Neural progenitor cell (in vitro differentiated cells): ENCODE measurements around the gene CCDC179. TPM values are rescaled to one million over a fixed set of nuclear protein-coding genes. Genes with fewer than 3 reads are reported as not detected.

Source experiments
- DNase-seq: peaks from one replicate; pipeline ENCODE4 v3.0.0-alpha.2; 2016; ENCODE audit warnings: low spot score
- H2AFZ ChIP-seq: fragments of 200-600 bp; sonication (generic); replicated peaks from 2 replicates; pipeline ENCODE4 v1.6.1; 2016; ENCODE audit warnings: antibody characterized with exemption
- H3F3A ChIP-seq: fragments of 200-600 bp; sonication (generic); 2 replicates; pipeline ENCODE4 v1.6.1; 2016; ENCODE audit warnings: antibody characterized with exemption, low read depth
- H3K27ac ChIP-seq: fragments of 200-600 bp; sonication (generic); 2 replicates; pipeline ENCODE4 v1.5.1; 2016; ENCODE audit warnings: mild to moderate bottlenecking
- H3K27me3 ChIP-seq: fragments of 200-600 bp; sonication (generic); 2 replicates; pipeline ENCODE4 v1.6.1; 2016; ENCODE audit warnings: mild to moderate bottlenecking, moderate library complexity
- H3K36me3 ChIP-seq: fragments of 200-600 bp; sonication (generic); 2 replicates; pipeline ENCODE4 v1.5.1; 2016
- H3K4me1 ChIP-seq: fragments of 200-600 bp; sonication (generic); 2 replicates; pipeline ENCODE4 v1.6.1; 2016; ENCODE audit warnings: mixed run types
- H3K4me2 ChIP-seq: fragments of 200-600 bp; sonication (generic); 2 replicates; pipeline ENCODE4 v1.6.1; 2016
- H3K4me3 ChIP-seq: fragments of 200-600 bp; sonication (generic); 2 replicates; pipeline ENCODE4 v1.5.1; 2016
- H3K79me2 ChIP-seq: fragments of 200-600 bp; sonication (generic); 2 replicates; pipeline ENCODE4 v1.6.1; 2016; ENCODE audit warnings: low read depth
- H3K9ac ChIP-seq: fragments of 200-600 bp; sonication (generic); 2 replicates; pipeline ENCODE4 v1.6.1; 2016
- H3K9me3 ChIP-seq: fragments of 200-600 bp; sonication (generic); 2 replicates; pipeline ENCODE4 v1.5.1; 2016; ENCODE audit warnings: low read depth
- H4K20me1 ChIP-seq: fragments of 200-600 bp; sonication (generic); 2 replicates; pipeline ENCODE4 v1.6.1; 2016; ENCODE audit warnings: low read depth
- H3K27ac Mint-ChIP-seq: 3 replicates; pipeline ENCODE4 v1.8.0; 2021; ENCODE audit warnings: mixed read lengths
- H3K27me3 Mint-ChIP-seq: 2 replicates; pipeline ENCODE4 v1.8.0; 2022; ENCODE audit warnings: low read depth, mild to moderate bottlenecking, inconsistent platforms, moderate library complexity, mixed read lengths; ENCODE audit not compliant: insufficient read depth
- H3K36me3 Mint-ChIP-seq: 3 replicates; pipeline ENCODE4 v1.8.0; 2021; ENCODE audit warnings: mixed read lengths
- H3K4me1 Mint-ChIP-seq: 3 replicates; pipeline ENCODE4 v1.8.0; 2021; ENCODE audit warnings: mixed read lengths
- H3K4me3 Mint-ChIP-seq: 3 replicates; pipeline ENCODE4 v1.8.0; 2021; ENCODE audit warnings: mild to moderate bottlenecking, moderate library complexity, mixed read lengths
- H3K9me3 Mint-ChIP-seq: 3 replicates; pipeline ENCODE4 v1.8.0; 2020; ENCODE audit warnings: mixed read lengths
- EZH2 ChIP-seq: fragments of 200-600 bp; sonication (generic); IDR thresholded peaks from 2 replicates; pipeline ENCODE4 v1.6.1; 2017; ENCODE audit warnings: antibody characterized with exemption, mild to moderate bottlenecking, moderate library complexity
- EZH2phosphoT487 ChIP-seq: fragments of 200-600 bp; sonication (generic); IDR thresholded peaks from 2 replicates; pipeline ENCODE4 v1.6.1; 2017; ENCODE audit warnings: antibody characterized with exemption
- total RNA-seq: library from RNA; depleted of rRNA; stranded (reverse); fragments of >200 nt; gene quantifications from 2 replicates; pipeline ENCODE4 v1.2.3, GENCODE V29; 2015; ENCODE audit warnings: low replicate concordance
- TF ChIP-seq, protein P1 (sequence below): fragments of 200-600 bp; sonication (generic); IDR thresholded peaks from 2 replicates; pipeline ENCODE4 v1.5.1; 2017; ENCODE audit warnings: antibody characterized with exemption, mild to moderate bottlenecking

Gene CCDC179
- not detected in 2 replicates for total RNA-seq

DNA sequence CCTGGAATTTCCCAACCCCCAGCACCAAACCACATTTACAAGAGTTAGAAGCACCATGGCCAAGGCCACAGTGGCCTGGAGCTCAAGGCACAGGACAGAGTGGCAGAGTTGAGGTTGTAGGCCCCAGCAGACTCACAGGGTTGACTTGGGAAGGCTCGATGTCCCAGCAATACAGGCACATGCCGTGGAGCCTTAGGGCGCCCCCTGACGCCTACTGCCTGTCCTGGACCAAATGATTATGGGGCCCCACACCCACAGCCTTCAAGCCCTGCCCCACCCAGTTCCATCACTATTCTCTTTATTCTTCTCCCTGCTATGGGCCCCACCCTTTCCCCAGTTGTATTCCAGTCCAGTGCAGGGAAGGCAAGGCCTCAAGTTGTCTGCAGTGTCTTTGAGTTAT lies at the start of gene CCDC179:
TSS of gene CCDC179 (minus strand) at position 234 of the 400 bp plus-strand sequence. CDS start at position 181, 53 bp downstream.
- no peaks in the 10 kb centered on the region for H3K27me3 ChIP-seq
- no peak within 1 kb of the TSS for H3K27ac ChIP-seq
- H2AFZ ChIP-seq: no peak within 1 kb of the TSS
- no peaks in the 10 kb centered on the region for H3K9me3 Mint-ChIP-seq
- DNase-seq: no peak
- no peaks in the 10 kb centered on the region for H3K4me1 ChIP-seq
- no peaks in the 10 kb centered on the region for H3K4me1 Mint-ChIP-seq
- TF ChIP-seq EZH2phosphoT487 (no peak), EZH2 (no peak)
- TF ChIP-seq, protein P1, sequence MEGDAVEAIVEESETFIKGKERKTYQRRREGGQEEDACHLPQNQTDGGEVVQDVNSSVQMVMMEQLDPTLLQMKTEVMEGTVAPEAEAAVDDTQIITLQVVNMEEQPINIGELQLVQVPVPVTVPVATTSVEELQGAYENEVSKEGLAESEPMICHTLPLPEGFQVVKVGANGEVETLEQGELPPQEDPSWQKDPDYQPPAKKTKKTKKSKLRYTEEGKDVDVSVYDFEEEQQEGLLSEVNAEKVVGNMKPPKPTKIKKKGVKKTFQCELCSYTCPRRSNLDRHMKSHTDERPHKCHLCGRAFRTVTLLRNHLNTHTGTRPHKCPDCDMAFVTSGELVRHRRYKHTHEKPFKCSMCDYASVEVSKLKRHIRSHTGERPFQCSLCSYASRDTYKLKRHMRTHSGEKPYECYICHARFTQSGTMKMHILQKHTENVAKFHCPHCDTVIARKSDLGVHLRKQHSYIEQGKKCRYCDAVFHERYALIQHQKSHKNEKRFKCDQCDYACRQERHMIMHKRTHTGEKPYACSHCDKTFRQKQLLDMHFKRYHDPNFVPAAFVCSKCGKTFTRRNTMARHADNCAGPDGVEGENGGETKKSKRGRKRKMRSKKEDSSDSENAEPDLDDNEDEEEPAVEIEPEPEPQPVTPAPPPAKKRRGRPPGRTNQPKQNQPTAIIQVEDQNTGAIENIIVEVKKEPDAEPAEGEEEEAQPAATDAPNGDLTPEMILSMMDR: no peak
- no peak within 1 kb of the TSS for H3K4me3 Mint-ChIP-seq
- no peaks in the 10 kb centered on the region for H4K20me1 ChIP-seq
- no peaks in the 10 kb centered on the region for H3K27me3 Mint-ChIP-seq
- H3K36me3 ChIP-seq: no peaks in the 10 kb centered on the region
- H3K9ac ChIP-seq: no peak within 1 kb of the TSS
- no peaks in the 10 kb centered on the region for H3F3A ChIP-seq
- H3K36me3 Mint-ChIP-seq: no peaks in the 10 kb centered on the region
- no peaks in the 10 kb centered on the region for H3K9me3 ChIP-seq
- H3K4me3 ChIP-seq: no peak within 1 kb of the TSS
- no peaks in the 10 kb centered on the region for H3K79me2 ChIP-seq
- no peak within 1 kb of the TSS for H3K4me2 ChIP-seq
- no peak within 1 kb of the TSS for H3K27ac Mint-ChIP-seq

DNA sequence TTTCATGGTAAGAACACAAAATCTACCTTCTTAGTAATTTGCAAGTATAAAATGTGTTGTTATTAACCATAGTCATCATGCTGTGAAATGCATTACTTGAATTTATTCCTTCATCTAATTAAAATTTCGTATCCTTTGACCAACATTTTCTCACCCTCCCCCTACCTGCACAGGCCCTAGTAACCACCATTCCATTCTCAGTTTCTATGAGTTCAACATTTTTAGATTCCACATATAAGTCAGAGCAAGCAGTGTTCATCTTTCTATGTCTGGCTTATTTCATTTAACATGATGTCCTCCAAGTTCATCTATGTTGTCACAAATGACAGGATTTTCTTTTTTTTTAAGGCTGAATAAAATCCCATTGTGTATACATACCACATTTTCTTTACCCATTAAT lies 43.5 kb upstream of the CCDC179 start:
- Histone ChIP-seq H4K20me1 (no peaks in the 10 kb centered on the region), H3K4me1 (peaks cover 8% of the 10 kb centered on the region), H3K4me2 (no peak overlapping the region), H3K9me3 (no peaks in the 10 kb centered on the region), H3K36me3 (no peaks in the 10 kb centered on the region), H3K27me3 (no peaks in the 10 kb centered on the region), H3K9ac (no peak overlapping the region), H3K79me2 (no peaks in the 10 kb centered on the region), H2AFZ (no peak overlapping the region), H3K27ac (no peak overlapping the region), H3K4me3 (no peak overlapping the region), H3F3A (no peaks in the 10 kb centered on the region)
- H3K4me1 Mint-ChIP-seq: peaks cover 11% of the 10 kb centered on the region
- no peaks in the 10 kb centered on the region for H3K27me3 Mint-ChIP-seq
- no peaks in the 10 kb centered on the region for H3K9me3 Mint-ChIP-seq
- TF ChIP-seq, protein P1: no peak
- no peak for TF ChIP-seq EZH2phosphoT487
- TF ChIP-seq EZH2: no peak
- no peaks in the 10 kb centered on the region for H3K36me3 Mint-ChIP-seq
- DNase-seq: no peak
- H3K4me3 Mint-ChIP-seq: no peak overlapping the region
- no peak overlapping the region for H3K27ac Mint-ChIP-seq

DNA sequence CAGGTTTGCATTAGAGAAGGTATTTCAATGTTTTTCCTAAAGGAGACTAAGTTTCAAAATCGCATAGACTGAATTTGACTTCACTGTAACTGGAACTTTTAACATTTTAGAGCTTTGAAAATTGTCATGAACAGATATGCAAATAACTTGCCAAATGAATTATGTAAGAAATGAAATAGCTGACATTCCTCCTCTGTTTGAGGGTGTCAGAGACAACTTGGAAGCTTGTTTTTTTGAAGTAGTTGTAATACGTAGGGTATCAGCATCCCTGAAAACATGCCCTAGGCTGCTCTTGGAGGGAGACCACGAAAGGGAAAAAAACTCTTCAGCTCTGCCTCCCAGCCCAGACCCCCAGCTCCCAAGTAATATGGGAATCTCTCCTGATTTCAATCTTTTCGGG lies 41.3 kb upstream of the CCDC179 start:
- no peaks in the 10 kb centered on the region for H4K20me1 ChIP-seq
- TF ChIP-seq EZH2phosphoT487 (no peak), EZH2 (no peak)
- TF ChIP-seq, protein P1: no peak
- no peak overlapping the region for H3K4me2 ChIP-seq
- no peak overlapping the region for H3K9ac ChIP-seq
- peaks cover 8% of the 10 kb centered on the region for H3K4me1 ChIP-seq
- H3F3A ChIP-seq: no peaks in the 10 kb centered on the region
- Mint-ChIP-seq H3K4me3 (no peak overlapping the region), H3K36me3 (no peaks in the 10 kb centered on the region), H3K9me3 (no peaks in the 10 kb centered on the region), H3K27ac (no peak overlapping the region), H3K27me3 (no peaks in the 10 kb centered on the region), H3K4me1 (peaks cover 11% of the 10 kb centered on the region)
- no peaks in the 10 kb centered on the region for H3K36me3 ChIP-seq
- H2AFZ ChIP-seq: peak overlapping the region; percentile 50
- no peaks in the 10 kb centered on the region for H3K79me2 ChIP-seq
- H3K4me3 ChIP-seq: no peak overlapping the region
- H3K9me3 ChIP-seq: no peaks in the 10 kb centered on the region
- no peak overlapping the region for H3K27ac ChIP-seq
- no peaks in the 10 kb centered on the region for H3K27me3 ChIP-seq
- no peak for DNase-seq
